Fibroblast of the aortic adventitia (primary cell): ENCODE measurements around the gene INTS4. TPM values are rescaled to one million over a fixed set of nuclear protein-coding genes. Genes with fewer than 3 reads are reported as not detected.
"Not testable (repeated sequence)": the region's sequence is repeated elsewhere in the genome, so short reads cannot be mapped to it uniquely, and the experiment has no call there.

ENCODE experiments used
- DNase-seq: peaks from one replicate; pipeline ENCODE4 v3.0.0-alpha.2; 2010; ENCODE audit warnings: low read depth
- H3K4me3 ChIP-seq: 2 replicates; pipeline ENCODE4 v1.5.1; 2011; ENCODE audit warnings: low read depth, mild to moderate bottlenecking, control low read depth, low read length, moderate library complexity
- CTCF ChIP-seq: IDR thresholded peaks from 2 replicates; pipeline ENCODE4 v1.5.1; 2011; ENCODE audit warnings: mild to moderate bottlenecking, low read length, control low read depth, inconsistent platforms; ENCODE audit not compliant: insufficient read depth
- total RNA-seq: library from RNA; depleted of rRNA; stranded (reverse); fragments of >200 nt; gene quantifications from 2 replicates; pipeline ENCODE4 v1.2.3, GENCODE V29; 2012; ENCODE audit warnings: low replicate concordance

Gene INTS4
- total RNA-seq, 1 donor = 52.6 TPM

GRCh38 chr11:77876045-77876444 lies 118.4 kb downstream of the INTS4 start:
- no peak for DNase-seq
- no peak for TF ChIP-seq CTCF
- H3K4me3 ChIP-seq = no peak overlapping the region

DNA sequence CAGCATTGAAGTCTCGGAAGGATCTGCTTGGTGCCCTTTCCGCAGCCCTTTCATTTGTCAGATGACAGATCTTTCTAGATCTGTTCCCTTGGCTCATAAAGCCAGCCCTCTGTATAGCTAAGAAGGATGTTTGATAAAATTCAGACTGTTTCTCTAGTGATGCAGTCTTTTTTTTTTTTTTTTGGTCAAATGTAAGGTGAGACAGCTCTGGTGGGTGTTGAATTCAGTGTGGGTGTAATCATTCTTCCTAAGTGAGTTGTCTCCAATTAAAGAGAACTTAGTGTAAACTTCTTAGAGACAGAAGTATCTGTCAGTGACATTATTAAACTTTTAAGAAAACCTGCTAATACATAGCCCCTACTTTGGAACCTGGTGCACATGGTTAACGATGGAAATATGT lies 120.3 kb downstream of the INTS4 start:
- no peak for TF ChIP-seq CTCF
- no peak for DNase-seq

GRCh38 chr11:77873345-77873744 lies 121.1 kb downstream of the INTS4 start:
- TF ChIP-seq CTCF = no peak
- DNase-seq = no peak
- no peak overlapping the region for H3K4me3 ChIP-seq

More for the DNA sequence above, 120.3 kb downstream of the INTS4 start:
- H3K4me3 ChIP-seq = no peak overlapping the region

DNA sequence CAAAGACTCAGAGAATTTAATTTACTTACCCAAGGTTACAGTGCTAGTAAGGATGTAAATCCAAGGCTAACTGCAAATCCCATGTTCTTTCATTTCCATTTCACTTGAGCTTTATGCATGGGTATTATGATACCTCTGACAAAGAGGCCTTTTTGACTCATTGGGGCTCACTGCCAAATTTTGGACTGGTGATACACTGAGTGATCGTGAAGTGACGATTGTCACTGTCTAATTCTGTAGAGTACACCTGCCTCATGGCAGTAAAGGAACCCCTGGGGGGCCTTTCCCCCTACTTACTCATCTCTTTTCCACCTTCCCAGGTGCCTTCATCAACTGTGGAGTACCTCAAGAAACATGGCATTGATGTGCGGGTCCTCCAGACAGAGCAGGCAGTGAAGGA lies 122.6 kb downstream of the INTS4 start:
- H3K4me3 ChIP-seq = no peak overlapping the region
- no peak for TF ChIP-seq CTCF

GRCh38 chr11:77868744-77869143 lies 125.7 kb downstream of the INTS4 start:
- no peak overlapping the region for H3K4me3 ChIP-seq
- no peak for TF ChIP-seq CTCF
- DNase-seq = no peak

More for the DNA sequence above, 122.6 kb downstream of the INTS4 start:
- no peak for DNase-seq

DNA sequence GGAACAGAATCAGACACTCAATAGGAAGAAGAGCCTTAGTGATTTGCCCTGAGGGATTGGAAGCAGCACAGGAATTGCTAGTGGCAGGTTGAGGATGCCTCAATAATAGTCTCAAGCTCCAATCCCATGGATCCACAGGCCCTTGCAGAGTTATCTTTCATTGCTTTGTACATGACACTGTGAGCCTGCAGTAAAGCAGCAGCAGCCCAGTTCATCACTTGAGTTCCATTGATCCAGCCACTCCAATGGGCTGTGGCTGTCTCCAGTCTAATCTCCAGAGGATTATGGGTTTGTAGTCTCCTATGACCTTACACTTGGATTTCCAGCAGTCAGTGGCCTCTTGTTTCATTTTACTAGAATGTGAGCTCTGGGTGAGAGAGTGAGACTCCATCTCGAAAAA lies 128.1 kb downstream of the INTS4 start:
- DNase-seq = no peak
- TF ChIP-seq CTCF = no peak
- H3K4me3 ChIP-seq = no peak overlapping the region

DNA sequence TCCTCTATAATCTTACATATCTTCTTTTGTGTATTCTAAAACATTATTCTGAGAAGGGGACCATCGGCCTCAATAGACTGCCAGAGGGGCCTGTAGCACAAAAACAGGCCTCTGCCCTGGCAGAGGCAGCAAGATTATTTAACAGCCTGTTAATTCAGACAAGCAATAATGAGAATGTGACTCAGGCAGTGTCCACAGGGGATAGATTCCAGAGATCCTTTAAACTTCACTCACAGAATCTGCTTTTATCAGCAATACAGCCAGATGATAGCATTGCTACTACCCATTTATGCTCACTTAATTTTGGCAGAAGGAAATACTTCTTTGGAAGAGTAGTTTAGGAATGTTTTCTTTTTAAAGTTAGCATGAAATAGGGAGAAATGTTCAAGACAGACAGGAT lies 128.7 kb downstream of the INTS4 start:
- TF ChIP-seq CTCF = no peak
- peak; percentile 57 for DNase-seq
- no peak overlapping the region for H3K4me3 ChIP-seq

GRCh38 chr11:77861444-77861843 lies 133.0 kb downstream of the INTS4 start:
- not testable (repeated sequence) for DNase-seq, H3K4me3 ChIP-seq

DNA sequence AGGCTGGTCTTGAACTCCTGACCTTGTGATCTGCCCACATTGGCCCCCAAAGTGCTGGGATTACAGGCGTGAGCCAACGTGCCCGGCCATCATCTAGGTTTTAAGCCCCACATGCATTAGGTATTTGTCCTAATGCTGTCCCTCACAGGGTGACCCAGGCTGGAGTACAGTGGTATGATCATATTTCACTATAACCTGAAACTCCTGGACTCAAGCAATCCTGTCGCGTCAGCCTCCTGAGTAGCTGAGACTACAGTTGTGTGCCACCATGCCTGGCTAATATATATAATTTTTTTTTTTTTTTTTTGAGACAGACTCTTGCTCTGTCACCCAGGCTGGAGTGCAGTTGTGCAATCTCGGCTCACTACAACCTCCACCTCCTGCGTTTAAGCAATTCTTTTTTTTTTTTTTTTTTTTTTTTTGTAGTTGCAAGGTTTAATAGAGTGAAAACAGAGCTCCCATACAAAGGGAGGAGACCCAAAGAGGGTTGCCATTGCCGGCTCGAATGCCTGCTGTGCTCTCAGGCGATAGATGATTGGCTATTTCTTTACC lies 136.5 kb downstream of the INTS4 start:
- H3K4me3 ChIP-seq, DNase-seq: not testable (repeated sequence)
